HG03095 (cell line): ENCODE results near the gene APOL5.
"Not testable (repeated sequence)": the region's sequence is repeated elsewhere in the genome, so short reads cannot be mapped to it uniquely, and the experiment has no call there.

ENCODE experiments used
- ATAC-seq: cut with Tn5 transposase; IDR thresholded peaks from one replicate; pipeline ENCODE4 v1.9.1; 2021; ENCODE audit warnings: moderate library complexity; ENCODE audit not compliant: unreplicated experiment

Gene APOL5

DNA sequence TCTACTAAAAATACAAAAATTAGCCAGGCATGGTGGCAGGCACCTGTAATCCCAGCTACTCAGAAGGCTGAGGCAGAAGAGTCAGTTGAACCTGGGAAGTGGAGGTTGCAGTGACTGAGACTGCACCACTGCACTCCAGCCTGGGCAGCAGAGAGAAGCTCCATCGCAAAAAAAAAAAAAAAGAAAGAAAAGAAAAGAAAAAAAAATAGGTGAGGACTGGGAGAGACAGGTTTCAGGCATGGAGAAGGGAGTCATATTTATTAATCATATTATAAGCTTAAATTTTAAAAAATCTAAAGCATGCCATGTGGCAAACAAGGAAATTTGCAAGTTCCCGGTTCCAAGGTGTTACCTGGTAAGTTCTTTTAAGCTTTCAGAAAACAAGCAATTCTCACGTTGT is at the start of gene APOL5:
Gene APOL5, plus strand, starts transcription at position 301 of the 400 bp plus-strand sequence. Its CDS starts 0 bp downstream, at position 301.
- no peak for ATAC-seq

- ATAC-seq = no peak
Observed at GRCh38 chr22:35674335-35674734, 43.3 kb upstream of the APOL5 start.

DNA sequence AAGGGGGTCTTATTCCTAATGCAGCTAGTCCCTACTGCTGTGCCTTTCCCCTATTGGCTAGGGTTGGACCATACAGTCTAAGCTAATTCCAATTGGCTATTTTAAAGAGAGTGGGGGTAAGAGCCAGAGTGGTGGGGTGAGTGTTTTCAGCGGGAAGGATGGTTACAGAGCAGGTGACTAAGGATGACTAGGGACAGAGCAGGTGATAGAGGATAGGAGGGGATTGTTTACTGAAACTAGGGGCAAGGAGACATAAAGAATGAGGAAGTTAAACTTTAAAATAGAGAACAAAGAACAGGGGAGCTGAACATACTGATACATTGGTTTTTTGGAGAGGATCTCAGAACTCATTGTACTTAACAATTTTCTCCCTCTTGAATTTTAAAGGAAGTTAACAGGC is 41.6 kb upstream of the APOL5 start:
- ATAC-seq = not testable (repeated sequence)

DNA sequence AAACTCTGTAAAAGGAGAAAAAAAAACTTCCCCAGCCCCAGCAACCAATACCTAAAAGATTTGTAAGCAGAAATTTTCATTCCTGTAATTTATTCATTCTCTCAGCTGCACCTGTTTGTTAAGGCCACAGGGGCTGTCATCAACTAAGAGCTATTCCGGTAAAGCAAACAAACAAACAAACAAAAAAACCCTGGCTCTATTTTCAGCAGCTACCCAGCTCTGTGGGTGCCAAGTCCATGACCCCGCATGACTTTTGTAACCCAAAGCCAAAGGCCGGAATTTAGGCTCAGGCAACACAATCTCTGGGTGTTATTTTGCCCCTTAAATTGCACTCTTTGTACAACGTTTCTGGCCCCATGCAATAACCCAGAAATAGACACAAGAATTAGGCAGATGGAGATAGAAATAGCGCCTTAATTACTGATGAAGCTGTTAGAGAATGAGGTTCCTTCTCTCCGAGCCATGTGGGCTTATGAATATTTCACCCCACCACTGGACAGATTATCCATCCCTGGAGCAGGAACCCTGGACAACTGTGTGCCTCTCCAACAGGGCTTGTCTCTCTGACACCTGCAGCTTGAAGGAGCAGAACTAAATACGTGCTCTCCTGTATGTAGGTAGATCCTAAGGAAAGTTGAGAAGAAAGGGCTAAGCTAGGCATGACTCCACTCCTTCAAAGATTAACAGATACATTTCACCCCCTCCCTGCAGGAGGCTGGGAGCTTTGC is 40.0 kb upstream of the APOL5 start:
- no peak for ATAC-seq

GRCh38 chr22:35678836-35679235 is 38.8 kb upstream of the APOL5 start:
- ATAC-seq = no peak

DNA sequence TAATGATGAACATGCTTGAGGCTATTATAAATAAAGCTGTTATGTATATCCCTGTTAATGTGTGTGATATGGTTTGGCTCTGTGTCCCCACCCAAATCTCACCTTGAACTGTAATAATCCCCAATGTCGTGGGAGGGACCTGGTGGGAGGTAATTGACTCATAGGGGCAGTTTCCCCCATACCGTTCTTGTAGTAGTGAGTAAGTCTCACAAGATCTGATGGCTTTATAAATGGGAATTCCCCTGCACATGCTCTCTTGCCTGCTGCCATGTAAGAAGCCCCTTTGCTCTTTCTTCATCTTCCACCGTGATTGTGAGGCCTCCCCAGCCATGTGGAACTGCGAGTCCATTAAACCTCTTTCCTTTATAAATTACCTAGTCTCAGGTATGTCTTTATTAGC is 38.2 kb upstream of the APOL5 start:
- not testable (repeated sequence) for ATAC-seq

- ATAC-seq = no peak
Observed at GRCh38 chr22:35681454-35682052, 36.1 kb upstream of the APOL5 start.

- no peak for ATAC-seq
Observed at GRCh38 chr22:35683560-35683959, 34.1 kb upstream of the APOL5 start.

DNA sequence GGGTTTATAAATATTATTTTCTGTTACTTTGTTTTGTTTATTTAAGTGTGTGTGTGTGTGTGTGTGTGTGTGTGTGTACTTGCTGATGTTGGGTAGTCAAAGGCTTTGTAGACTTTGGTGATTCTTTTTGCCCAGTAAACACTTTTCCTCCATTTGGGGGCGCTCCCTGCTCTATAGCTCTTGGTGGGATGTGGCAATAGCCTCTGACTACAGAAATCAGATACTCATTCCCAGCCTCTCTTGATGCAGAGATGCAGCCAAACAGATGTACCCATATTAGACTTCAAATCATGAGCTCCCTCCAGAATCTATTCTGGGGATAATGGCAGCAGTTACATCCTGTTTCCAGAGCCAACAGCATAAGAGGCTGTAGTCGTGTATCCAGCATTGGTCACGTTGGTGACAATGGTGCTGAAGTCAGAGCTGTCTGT is 33.4 kb upstream of the APOL5 start:
- ATAC-seq = no peak

DNA sequence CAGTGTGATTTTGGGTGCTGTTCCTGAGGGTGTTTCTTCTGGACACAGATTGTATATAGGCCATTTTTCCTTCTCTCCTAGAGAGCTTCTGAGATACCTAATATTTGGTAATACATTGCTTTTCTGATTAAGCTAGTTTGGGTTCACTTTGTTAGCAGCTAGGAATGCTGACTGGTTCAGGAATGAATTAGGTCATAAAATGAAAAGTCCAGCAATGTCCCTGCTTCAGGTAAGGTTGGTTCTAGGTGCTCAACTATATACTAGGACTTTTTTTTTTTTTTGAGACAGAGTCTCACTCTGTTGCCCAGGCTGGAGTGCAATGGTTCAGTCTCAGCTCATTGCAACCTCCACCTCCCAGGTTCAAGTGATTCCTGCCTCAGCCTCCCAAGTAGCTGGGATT is 32.9 kb upstream of the APOL5 start:
- no peak for ATAC-seq

- no peak for ATAC-seq
Observed at GRCh38 chr22:35685731-35686130, 31.9 kb upstream of the APOL5 start.

GRCh38 chr22:35686298-35686697 is 31.4 kb upstream of the APOL5 start:
- ATAC-seq = no peak

DNA sequence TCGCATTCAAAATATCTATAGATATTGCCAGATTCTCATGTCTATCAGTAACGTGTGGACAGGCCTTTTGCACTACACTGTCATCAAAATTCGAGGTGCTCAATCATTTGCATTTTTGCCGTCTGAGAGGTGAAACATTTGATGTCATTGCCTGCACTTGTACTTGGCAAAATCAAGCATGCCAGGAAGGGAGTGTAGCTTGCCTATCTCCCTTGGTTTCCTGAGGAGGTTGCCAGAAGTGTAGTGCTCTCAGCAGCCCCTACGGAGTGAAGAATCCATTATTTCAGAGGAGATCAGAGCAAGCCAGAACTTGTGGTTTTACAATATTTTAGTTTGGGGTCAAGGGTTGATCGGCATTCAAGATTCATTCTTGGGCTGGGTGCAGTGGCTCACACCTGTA is 30.2 kb upstream of the APOL5 start:
- ATAC-seq = no peak

GRCh38 chr22:35688913-35689675 is 28.6 kb upstream of the APOL5 start:
- no peak for ATAC-seq

DNA sequence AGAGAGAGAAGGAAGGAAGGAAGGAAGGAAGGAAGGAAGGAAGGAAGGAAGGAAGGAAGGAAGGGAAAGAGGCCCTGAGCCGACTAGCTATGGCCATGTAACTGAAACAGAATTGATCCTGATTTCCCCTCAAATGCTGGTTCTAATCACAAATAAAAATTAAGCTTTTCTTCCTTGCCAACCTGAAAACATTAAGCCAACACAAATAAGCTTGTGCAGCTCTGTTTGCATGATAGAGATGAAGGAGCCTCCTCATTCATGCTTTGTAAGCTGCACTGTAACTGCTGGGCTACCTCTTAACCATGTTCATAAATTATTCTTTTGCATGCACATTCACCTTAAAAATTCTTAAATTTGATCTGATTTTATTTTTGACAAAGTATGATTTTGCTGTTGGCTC is 27.7 kb upstream of the APOL5 start:
- no peak for ATAC-seq

GRCh38 chr22:35695202-35695601 is 22.5 kb upstream of the APOL5 start:
- ATAC-seq = no peak

DNA sequence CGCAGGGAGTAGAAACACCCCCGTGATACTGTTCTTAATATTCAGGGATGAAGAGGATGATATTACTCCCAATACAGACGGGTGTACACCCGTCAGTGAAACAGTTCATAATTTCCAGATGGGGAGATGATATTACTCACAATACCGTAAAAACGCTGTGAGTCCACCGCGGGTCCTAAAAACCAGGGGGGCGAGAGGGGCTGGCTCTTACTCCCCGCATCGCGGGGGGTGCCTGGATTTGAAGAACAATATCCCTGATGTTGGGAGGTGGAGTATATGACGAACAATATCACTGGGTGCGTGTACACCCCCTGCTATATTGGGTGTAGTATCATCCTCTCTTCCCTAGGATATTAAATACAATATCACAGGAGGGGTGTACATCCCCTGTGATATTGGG is 20.5 kb upstream of the APOL5 start:
- ATAC-seq = no peak

DNA sequence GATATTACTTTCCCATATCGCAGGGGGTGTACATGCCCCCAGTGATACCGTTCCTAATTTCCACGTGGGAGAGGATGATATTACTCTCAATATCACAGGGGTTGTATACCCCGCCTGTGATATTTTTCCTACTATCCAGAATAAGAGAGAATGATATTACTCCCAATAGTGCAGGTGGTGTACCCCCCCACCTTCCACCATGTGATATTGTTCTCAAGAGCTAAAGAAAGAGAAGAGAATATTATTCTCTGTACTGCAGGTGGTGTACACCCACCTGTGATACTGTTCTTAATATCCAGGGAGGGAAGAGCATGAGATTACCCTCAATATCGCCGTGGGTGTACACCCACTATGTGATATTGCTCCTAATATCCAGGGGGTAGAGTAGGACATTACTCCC is 17.8 kb upstream of the APOL5 start:
- not testable (repeated sequence) for ATAC-seq

GRCh38 chr22:35703861-35704584 is 13.6 kb upstream of the APOL5 start:
- no peak for ATAC-seq

DNA sequence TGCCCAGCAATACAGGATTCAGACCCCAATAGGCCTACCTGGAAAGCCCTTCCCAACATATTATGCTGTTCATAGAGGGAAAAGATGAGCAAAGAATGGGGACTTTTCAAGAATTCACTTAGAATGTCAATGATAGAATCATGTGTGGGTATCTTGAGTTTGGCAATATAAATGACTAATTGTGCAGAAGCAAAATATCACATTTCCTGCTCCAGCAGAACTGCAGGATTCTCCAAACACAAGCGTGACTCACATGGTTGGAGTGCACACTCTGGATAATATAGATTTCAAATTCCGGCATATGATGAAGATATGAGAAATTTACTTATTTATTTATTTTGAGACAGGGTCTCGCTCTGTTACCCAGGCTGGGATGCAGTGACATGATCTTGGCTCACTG is 12.5 kb upstream of the APOL5 start:
- ATAC-seq = no peak

DNA sequence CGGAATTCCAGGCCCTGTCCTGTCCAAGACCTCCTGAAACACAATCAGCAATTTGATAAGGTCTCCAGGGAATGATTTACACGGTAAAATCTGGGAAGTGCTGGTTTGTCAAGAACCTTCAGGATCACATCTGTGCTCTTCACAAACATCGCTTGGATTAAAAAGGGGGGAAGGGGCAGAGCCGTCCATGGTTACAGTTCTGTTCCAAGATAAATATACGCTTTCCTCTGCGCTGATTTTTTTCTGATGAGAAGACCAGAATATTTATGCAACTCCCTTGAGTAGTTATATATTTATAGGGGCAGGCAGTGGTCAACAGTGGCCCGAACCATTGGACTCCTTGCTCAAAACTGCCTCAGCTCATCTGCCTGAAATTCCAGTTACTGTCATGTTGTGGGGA is 9.2 kb upstream of the APOL5 start:
- ATAC-seq = no peak
